PC-9 (cell line): ENCODE data around the gene SSR3.

Experiments used
- CTCF ChIP-seq: fragments of 200-600 bp; sonication (generic); conservative IDR thresholded peaks from 2 replicates; pipeline ENCODE4 v1.6.1; 2017; ENCODE audit warnings: mixed run types, antibody characterized with exemption, mild to moderate bottlenecking, moderate library complexity
- EZH2 ChIP-seq: fragments of 200-600 bp; sonication (generic); IDR thresholded peaks from 2 replicates; pipeline ENCODE4 v1.8.0; 2017; ENCODE audit warnings: antibody characterized with exemption, low read depth

GRCh38 chr3:156576651-156577348 lies 21.9 kb upstream of the SSR3 start:
- TF ChIP-seq CTCF (no peak), EZH2 (no peak)
